ENCODE results near the gene PRM2.

Gene PRM2

DNA sequence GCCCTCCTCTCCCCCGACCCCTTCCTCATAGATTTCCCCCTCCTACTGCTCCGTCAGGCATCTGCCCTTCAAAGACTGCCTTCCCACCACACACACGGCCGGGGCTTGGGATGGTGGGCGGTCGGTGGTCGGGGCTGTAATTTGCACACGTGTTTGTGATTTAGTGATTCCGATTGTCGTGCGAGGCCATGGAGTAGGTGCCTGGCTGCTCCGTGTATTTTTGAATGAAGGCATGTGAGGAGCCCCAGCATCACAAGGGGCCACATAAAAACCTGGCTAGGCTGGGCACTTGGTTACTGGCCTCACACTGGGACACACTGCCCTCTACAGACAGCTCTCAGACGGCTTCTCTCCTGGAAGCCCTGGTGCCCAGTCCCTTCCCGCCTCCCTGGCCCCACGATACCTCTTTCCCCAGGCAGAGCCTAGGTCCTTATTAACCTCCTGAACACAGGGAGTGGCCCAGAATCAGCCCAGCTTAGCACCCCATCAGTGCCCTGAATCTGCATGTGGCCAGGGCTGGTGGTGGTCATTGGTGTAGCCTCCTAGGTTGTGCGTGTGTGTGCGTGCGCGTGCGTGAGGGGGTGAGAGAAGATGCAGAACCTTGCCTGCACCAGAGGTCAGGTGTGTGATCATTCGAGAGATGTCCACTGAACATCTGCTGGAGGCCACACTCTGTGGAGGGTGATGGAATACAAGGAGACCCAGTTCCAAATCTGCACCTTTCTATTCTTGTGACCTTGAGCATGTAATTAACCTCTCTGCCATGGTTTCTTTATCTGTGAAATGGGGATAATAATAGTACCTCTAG is 18.9 kb downstream of the PRM2 start:
- Histone ChIP-seq H3K27me3 (ENCODE audit: insufficient read depth, poor library complexity, severe bottlenecking) (no peaks in the 10 kb centered on the region), H3K27ac (ENCODE audit: poor library complexity, severe bottlenecking) (peak overlapping the region; percentile 64), H3K4me1 (ENCODE audit: insufficient read depth, poor library complexity, severe bottlenecking) (no peaks in the 10 kb centered on the region), H3K9me3 (ENCODE audit: severe bottlenecking) (no peaks in the 10 kb centered on the region), H3K4me3 (ENCODE audit: severe bottlenecking) (peak overlapping the region; percentile 93), H3K36me3 (ENCODE audit: low read depth) (no peaks in the 10 kb centered on the region)
- no peak for DNase-seq (ENCODE audit: low spot score)
- ATAC-seq (ENCODE audit: low read depth) = peak; percentile 66
- TF ChIP-seq, protein P1, sequence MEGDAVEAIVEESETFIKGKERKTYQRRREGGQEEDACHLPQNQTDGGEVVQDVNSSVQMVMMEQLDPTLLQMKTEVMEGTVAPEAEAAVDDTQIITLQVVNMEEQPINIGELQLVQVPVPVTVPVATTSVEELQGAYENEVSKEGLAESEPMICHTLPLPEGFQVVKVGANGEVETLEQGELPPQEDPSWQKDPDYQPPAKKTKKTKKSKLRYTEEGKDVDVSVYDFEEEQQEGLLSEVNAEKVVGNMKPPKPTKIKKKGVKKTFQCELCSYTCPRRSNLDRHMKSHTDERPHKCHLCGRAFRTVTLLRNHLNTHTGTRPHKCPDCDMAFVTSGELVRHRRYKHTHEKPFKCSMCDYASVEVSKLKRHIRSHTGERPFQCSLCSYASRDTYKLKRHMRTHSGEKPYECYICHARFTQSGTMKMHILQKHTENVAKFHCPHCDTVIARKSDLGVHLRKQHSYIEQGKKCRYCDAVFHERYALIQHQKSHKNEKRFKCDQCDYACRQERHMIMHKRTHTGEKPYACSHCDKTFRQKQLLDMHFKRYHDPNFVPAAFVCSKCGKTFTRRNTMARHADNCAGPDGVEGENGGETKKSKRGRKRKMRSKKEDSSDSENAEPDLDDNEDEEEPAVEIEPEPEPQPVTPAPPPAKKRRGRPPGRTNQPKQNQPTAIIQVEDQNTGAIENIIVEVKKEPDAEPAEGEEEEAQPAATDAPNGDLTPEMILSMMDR (IDR thresholded peaks at IDR 0.05; ENCODE audit: poor library complexity, severe bottlenecking) = peak; percentile 88

DNA sequence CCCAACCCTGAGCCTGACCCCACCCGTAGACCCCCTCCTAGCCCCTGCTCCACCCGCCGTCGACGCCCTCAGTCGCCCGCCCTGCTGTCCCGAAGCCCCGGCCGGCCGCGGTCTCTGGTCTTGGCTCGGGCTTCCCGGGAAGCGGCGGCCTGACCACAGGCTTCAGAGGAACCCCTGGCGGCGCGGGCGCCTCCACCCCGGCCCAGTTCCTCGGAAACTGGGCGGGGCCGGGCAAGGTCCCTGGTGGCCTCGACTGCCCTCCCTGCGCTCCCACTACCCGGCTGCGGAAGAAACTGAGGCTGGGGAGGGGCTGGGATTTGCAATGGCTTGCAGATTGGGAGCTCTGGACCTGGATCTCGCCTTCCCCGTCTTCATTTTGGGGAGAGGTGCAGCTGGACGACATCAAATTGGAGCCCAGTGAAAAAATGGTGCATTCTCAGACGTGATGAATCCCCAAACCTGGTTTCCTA is 19.6 kb downstream of the PRM2 start:
- TF ChIP-seq, protein P1 (IDR thresholded peaks at IDR 0.05; ENCODE audit: poor library complexity, severe bottlenecking) = no peak
- DNase-seq (ENCODE audit: low spot score) (no peak), ATAC-seq (ENCODE audit: low read depth) (peak; percentile 42)
- H3K27me3 ChIP-seq (ENCODE audit: insufficient read depth, poor library complexity, severe bottlenecking) = no peaks in the 10 kb centered on the region
- H3K27ac ChIP-seq (ENCODE audit: poor library complexity, severe bottlenecking) = peak overlapping the region; percentile 64
- peak overlapping the region; percentile 93 for H3K4me3 ChIP-seq (ENCODE audit: severe bottlenecking)
- no peaks in the 10 kb centered on the region for H3K9me3 ChIP-seq (ENCODE audit: severe bottlenecking)
- no peaks in the 10 kb centered on the region for H3K36me3 ChIP-seq (ENCODE audit: low read depth)
- no peaks in the 10 kb centered on the region for H3K4me1 ChIP-seq (ENCODE audit: insufficient read depth, poor library complexity, severe bottlenecking)

DNA sequence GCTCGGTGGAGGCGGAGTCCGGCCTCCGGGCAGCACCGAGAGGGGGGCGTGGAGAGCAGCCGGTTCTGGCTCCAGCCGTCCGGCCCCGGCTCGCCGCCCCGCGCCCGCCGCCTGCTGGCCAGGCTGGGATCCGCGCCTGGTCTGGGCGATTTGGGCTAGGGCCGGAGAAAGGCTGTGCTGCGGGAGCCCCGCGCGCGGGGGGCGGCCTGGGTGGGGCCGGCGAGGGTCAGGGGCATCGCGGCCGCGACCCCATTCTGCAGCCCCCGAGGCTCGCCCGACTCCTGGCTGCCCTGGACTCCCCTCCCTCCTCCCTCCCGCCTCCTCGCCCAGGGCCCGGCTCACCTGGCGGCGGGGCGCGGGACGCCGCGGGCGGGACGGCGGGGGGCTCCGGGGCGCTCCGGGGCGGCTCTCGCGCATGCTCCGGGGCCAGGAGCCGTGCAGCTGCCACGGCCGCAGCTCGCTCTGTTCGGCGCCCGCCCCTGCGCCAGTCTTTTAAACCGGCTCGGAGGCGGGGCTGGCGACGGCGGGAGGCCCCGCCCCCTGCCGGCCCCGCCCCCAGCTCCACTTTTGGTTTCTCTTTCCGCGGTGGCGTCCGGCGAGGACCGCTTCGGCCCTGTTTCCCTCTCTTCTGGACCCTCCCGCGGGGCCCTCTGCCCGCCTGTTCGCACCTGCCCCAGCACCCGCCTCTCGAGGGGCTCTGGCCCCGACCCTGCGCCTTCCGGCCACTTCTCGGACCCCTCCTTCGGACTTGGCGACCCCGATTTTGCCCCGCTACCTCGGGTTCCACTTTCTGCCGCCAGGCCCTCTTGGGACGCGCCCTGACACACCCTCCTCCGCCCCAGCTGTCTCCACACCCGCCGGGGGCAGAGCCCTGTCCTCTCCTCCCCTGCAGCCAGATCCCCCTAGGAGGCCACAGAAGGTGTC is 20.3 kb downstream of the PRM2 start, which contains the start of gene SOCS1:
Gene SOCS1, minus strand, starts transcription at position 468 of the 924 bp plus-strand sequence. CDS start 726 bp downstream, outside the sequence.
- no peaks in the 10 kb centered on the region for H3K9me3 ChIP-seq (ENCODE audit: severe bottlenecking)
- TF ChIP-seq, protein P1 (IDR thresholded peaks at IDR 0.05; ENCODE audit: poor library complexity, severe bottlenecking) = peak; percentile 96
- no peaks in the 10 kb centered on the region for H3K36me3 ChIP-seq (ENCODE audit: low read depth)
- DNase-seq (ENCODE audit: low spot score) (no peak), ATAC-seq (ENCODE audit: low read depth) (peak; percentile 62)
- H3K4me3 ChIP-seq (ENCODE audit: severe bottlenecking) = peak within 1 kb of the TSS; percentile 93
- no peaks in the 10 kb centered on the region for H3K27me3 ChIP-seq (ENCODE audit: insufficient read depth, poor library complexity, severe bottlenecking)
- H3K27ac ChIP-seq (ENCODE audit: poor library complexity, severe bottlenecking) = peak within 1 kb of the TSS; percentile 64
- no peaks in the 10 kb centered on the region for H3K4me1 ChIP-seq (ENCODE audit: insufficient read depth, poor library complexity, severe bottlenecking)

DNA sequence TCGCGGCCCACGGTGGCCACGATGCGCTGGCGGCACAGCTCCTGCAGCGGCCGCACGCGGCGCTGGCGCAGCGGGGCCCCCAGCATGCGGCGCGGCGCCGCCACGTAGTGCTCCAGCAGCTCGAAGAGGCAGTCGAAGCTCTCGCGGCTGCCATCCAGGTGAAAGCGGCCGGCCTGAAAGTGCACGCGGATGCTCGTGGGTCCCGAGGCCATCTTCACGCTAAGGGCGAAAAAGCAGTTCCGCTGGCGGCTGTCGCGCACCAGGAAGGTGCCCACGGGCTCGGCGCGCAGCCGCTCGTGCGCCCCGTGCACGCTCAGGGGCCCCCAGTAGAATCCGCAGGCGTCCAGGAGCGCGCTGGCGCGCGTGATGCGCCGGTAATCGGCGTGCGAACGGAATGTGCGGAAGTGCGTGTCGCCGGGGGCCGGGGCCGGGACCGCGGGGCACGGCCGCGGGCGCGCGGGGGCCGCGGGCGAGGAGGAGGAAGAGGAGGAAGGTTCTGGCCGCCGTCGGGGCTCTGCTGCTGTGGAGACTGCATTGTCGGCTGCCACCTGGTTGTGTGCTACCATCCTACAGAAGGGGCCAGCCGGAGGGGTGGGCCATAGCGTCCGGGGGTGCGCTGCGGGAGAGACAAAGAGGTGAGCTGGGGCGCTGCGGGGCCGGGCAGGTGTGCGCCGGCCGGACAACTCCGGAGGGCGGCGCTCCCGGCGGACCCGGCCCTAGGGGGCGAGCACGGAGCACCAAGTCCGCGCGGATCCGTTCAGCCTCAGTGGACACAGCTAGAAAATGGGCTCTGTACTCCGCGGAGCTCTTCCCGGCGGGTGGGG is 21.2 kb downstream of the PRM2 start:
- no peaks in the 10 kb centered on the region for H3K9me3 ChIP-seq (ENCODE audit: severe bottlenecking)
- ATAC-seq (ENCODE audit: low read depth) = peak; percentile 7
- DNase-seq (ENCODE audit: low spot score) = no peak

More for the DNA sequence above, 21.2 kb downstream of the PRM2 start:
- Histone ChIP-seq H3K4me3 (ENCODE audit: severe bottlenecking) (peak overlapping the region; percentile 93), H3K36me3 (ENCODE audit: low read depth) (no peaks in the 10 kb centered on the region), H3K27ac (ENCODE audit: poor library complexity, severe bottlenecking) (peak overlapping the region; percentile 64), H3K4me1 (ENCODE audit: insufficient read depth, poor library complexity, severe bottlenecking) (no peaks in the 10 kb centered on the region), H3K27me3 (ENCODE audit: insufficient read depth, poor library complexity, severe bottlenecking) (no peaks in the 10 kb centered on the region)
- TF ChIP-seq, protein P1 (IDR thresholded peaks at IDR 0.05; ENCODE audit: poor library complexity, severe bottlenecking) = no peak
